GM23338 (cell line): ENCODE results near the gene DCAF11. TPM values are rescaled to one million over a fixed set of nuclear protein-coding genes. Genes with fewer than 3 reads are reported as not detected.

ENCODE experiments used
- ATAC-seq: fragments of 200-7000 bp; cut with Tn5 transposase; 3 replicates; pipeline ENCODE4 v1.9.1; 2020
- DNase-seq: peaks from one replicate; pipeline ENCODE4 v3.0.0-alpha.2; 2015; ENCODE audit warnings: low spot score
- H2AFZ ChIP-seq: fragments of 200-600 bp; sonication (generic); 2 replicates; pipeline ENCODE4 v1.8.0; 2016; ENCODE audit warnings: antibody characterized with exemption, mild to moderate bottlenecking, moderate library complexity
- H3F3A ChIP-seq: fragments of 200-600 bp; sonication (generic); replicated peaks from 2 replicates; pipeline ENCODE4 v1.8.0; 2017; ENCODE audit warnings: antibody characterized with exemption, mixed run types, low read depth
- H3K27ac ChIP-seq: fragments of 200-600 bp; sonication (generic); 2 replicates; pipeline ENCODE4 v1.6.1; 2016; ENCODE audit warnings: low read depth
- H3K27me3 ChIP-seq: fragments of 200-600 bp; sonication (generic); 2 replicates; pipeline ENCODE4 v1.8.0; 2016; ENCODE audit warnings: mild to moderate bottlenecking, mixed run types, moderate library complexity; ENCODE audit not compliant: insufficient read depth
- H3K36me3 ChIP-seq: fragments of 200-600 bp; sonication (generic); 2 replicates; pipeline ENCODE4 v1.8.0; 2016; ENCODE audit warnings: mild to moderate bottlenecking; ENCODE audit not compliant: insufficient read depth
- H3K4me1 ChIP-seq: fragments of 200-600 bp; sonication (generic); 2 replicates; pipeline ENCODE4 v1.8.0; 2016; ENCODE audit warnings: mild to moderate bottlenecking, moderate library complexity; ENCODE audit not compliant: insufficient read depth
- H3K4me2 ChIP-seq: fragments of 200-600 bp; sonication (generic); 2 replicates; pipeline ENCODE4 v1.7.1; 2017; ENCODE audit warnings: mixed run types
- H3K4me3 ChIP-seq: fragments of 200-600 bp; sonication (generic); 2 replicates; pipeline ENCODE4 v1.6.1; 2016; ENCODE audit warnings: mixed run types
- H3K79me2 ChIP-seq: fragments of 200-600 bp; sonication (generic); replicated peaks from 2 replicates; pipeline ENCODE4 v1.8.0; 2017; ENCODE audit warnings: mild to moderate bottlenecking; ENCODE audit not compliant: insufficient read depth
- H3K9me2 ChIP-seq: fragments of 200-600 bp; sonication (generic); 2 replicates; pipeline ENCODE4 v1.8.0; 2017; ENCODE audit not compliant: insufficient read depth
- H4K20me1 ChIP-seq: fragments of 200-600 bp; sonication (generic); replicated peaks from 2 replicates; pipeline ENCODE4 v1.8.0; 2017; ENCODE audit warnings: mild to moderate bottlenecking; ENCODE audit not compliant: insufficient read depth
- H3K27ac Mint-ChIP-seq: 2 replicates; pipeline ENCODE4 v1.8.0; 2020; ENCODE audit warnings: inconsistent platforms, mild to moderate bottlenecking, moderate library complexity, mixed read lengths
- H3K27me3 Mint-ChIP-seq: 3 replicates; pipeline ENCODE4 v1.8.0; 2022; ENCODE audit warnings: low read depth, mild to moderate bottlenecking, moderate library complexity, mixed read lengths, inconsistent platforms; ENCODE audit not compliant: insufficient read depth, poor library complexity
- H3K36me3 Mint-ChIP-seq: 3 replicates; pipeline ENCODE4 v1.8.0; 2021; ENCODE audit warnings: low read depth, mild to moderate bottlenecking, inconsistent platforms, moderate library complexity, mixed read lengths
- H3K4me1 Mint-ChIP-seq: 3 replicates; pipeline ENCODE4 v1.8.0; 2020; ENCODE audit warnings: mild to moderate bottlenecking, inconsistent platforms, mixed read lengths
- H3K4me3 Mint-ChIP-seq: 3 replicates; pipeline ENCODE4 v1.8.0; 2021; ENCODE audit warnings: moderate library complexity, mild to moderate bottlenecking, inconsistent platforms, mixed read lengths
- H3K9me3 Mint-ChIP-seq: 3 replicates; pipeline ENCODE4 v1.8.0; 2020; ENCODE audit warnings: moderate library complexity, mild to moderate bottlenecking, inconsistent platforms, mixed read lengths
- CREB1 ChIP-seq: fragments of 250-450 bp; sonication (Bioruptor Pico); IDR thresholded peaks from 2 replicates; pipeline ENCODE4 v1.5.0; 2020; ENCODE audit warnings: low read depth, mild to moderate bottlenecking, moderate library complexity
- POLR2AphosphoS5 ChIP-seq: IDR thresholded peaks from 2 replicates; pipeline ENCODE4 v1.6.1; 2016; ENCODE audit warnings: antibody characterized with exemption, low read depth
- ZNF331 ChIP-seq: fragments of 250-450 bp; sonication (Bioruptor Pico); IDR thresholded peaks from 2 replicates; pipeline ENCODE4 v1.5.0; 2020; ENCODE audit warnings: low read depth, mild to moderate bottlenecking, moderate library complexity
- polyA plus RNA-seq: library from polyadenylated mRNA; unstranded; fragments of >200 nt; fragmentation: Nextera tagmentation; extraction: Ambion mirVana; gene quantifications from 2 replicates; pipeline ENCODE4 v1.2.1, GENCODE V29; 2016
- total RNA-seq: library from RNA; depleted of rRNA; stranded (reverse); fragments of >200 nt; shearing (Covaris generic); gene quantifications from 2 replicates; pipeline ENCODE4 v1.2.3, GENCODE V29; 2014
- TF ChIP-seq, protein P1 (sequence below): fragments of 250-450 bp; sonication (Bioruptor Pico); IDR thresholded peaks from 2 replicates; pipeline ENCODE4 v1.5.0; 2020; ENCODE audit warnings: mild to moderate bottlenecking, moderate library complexity

Gene DCAF11
- total and polyA plus RNA-seq, 2 experiments from 2014 or later: 18.6 to 93.2 TPM

DNA sequence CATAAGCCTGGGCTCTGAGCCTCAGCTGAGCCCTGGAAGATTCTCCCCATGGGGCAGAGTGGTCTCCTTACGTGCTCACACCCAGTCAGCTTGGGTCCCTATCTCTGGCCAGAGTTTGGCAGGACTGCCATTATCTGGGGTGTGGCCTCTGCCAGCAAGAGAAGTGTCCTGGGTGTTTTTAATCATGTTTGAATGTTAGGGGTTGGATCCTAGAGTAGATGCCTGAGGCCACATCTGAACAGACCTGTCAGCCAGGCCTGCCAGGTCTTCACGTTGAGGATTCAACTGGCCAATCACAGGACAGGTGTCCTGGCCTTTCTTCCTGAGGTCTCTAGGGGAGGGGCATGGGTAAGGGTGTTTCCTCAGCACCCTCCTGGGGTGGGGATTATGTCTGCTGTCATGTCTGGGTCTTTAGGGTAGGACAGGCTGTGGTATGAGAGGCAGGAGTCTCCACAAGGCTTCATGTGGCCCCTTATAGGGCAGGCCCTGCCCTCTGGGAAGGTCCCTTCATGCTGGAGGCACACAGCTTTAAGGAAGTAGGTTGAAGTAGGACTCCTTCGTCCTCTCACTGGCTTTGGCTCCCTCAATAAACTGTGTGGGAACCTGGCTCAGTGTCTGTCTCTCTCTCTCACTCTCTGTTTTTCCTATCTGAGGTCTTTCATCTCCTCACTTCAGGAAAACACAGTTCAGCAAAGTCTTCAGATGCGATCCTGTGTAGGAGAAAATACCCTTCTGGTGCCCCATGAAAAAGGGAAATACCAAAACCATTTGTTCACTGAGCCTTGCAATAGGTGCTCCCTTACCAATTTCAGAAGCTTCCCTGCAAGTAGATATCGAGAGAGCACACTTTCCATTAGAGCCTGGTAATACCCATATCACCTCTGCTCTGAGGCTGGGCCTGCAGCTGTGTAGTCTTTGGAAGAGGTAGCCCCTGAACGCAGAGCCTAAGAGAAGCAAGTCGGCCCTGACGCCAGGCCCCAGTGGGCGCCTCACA, 9.1 kb downstream of the DCAF11 start:
- peak; percentile 44 for ATAC-seq
- H3K4me1 Mint-ChIP-seq: no peaks in the 10 kb centered on the region
- no peaks in the 10 kb centered on the region for H3K9me3 Mint-ChIP-seq
- Histone ChIP-seq H3K4me2 (no peak overlapping the region), H2AFZ (no peak overlapping the region), H3K36me3 (peaks cover 13% of the 10 kb centered on the region; the same call in 1 of the 2 replicates), H3K4me3 (no peak overlapping the region), H4K20me1 (no peaks in the 10 kb centered on the region; the same call in 1 of the 2 replicates), H3F3A (no peaks in the 10 kb centered on the region), H3K4me1 (no peaks in the 10 kb centered on the region), H3K27me3 (no peaks in the 10 kb centered on the region), H3K79me2 (no peaks in the 10 kb centered on the region), H3K27ac (no peak overlapping the region), H3K9me2 (no peaks in the 10 kb centered on the region)
- peaks cover 41% of the 10 kb centered on the region for H3K36me3 Mint-ChIP-seq
- DNase-seq: no peak
- no peak for TF ChIP-seq CREB1 (CRISPR knock-in tag)
- TF ChIP-seq ZNF331 (CRISPR knock-in tag): no peak
- TF ChIP-seq, protein P1, sequence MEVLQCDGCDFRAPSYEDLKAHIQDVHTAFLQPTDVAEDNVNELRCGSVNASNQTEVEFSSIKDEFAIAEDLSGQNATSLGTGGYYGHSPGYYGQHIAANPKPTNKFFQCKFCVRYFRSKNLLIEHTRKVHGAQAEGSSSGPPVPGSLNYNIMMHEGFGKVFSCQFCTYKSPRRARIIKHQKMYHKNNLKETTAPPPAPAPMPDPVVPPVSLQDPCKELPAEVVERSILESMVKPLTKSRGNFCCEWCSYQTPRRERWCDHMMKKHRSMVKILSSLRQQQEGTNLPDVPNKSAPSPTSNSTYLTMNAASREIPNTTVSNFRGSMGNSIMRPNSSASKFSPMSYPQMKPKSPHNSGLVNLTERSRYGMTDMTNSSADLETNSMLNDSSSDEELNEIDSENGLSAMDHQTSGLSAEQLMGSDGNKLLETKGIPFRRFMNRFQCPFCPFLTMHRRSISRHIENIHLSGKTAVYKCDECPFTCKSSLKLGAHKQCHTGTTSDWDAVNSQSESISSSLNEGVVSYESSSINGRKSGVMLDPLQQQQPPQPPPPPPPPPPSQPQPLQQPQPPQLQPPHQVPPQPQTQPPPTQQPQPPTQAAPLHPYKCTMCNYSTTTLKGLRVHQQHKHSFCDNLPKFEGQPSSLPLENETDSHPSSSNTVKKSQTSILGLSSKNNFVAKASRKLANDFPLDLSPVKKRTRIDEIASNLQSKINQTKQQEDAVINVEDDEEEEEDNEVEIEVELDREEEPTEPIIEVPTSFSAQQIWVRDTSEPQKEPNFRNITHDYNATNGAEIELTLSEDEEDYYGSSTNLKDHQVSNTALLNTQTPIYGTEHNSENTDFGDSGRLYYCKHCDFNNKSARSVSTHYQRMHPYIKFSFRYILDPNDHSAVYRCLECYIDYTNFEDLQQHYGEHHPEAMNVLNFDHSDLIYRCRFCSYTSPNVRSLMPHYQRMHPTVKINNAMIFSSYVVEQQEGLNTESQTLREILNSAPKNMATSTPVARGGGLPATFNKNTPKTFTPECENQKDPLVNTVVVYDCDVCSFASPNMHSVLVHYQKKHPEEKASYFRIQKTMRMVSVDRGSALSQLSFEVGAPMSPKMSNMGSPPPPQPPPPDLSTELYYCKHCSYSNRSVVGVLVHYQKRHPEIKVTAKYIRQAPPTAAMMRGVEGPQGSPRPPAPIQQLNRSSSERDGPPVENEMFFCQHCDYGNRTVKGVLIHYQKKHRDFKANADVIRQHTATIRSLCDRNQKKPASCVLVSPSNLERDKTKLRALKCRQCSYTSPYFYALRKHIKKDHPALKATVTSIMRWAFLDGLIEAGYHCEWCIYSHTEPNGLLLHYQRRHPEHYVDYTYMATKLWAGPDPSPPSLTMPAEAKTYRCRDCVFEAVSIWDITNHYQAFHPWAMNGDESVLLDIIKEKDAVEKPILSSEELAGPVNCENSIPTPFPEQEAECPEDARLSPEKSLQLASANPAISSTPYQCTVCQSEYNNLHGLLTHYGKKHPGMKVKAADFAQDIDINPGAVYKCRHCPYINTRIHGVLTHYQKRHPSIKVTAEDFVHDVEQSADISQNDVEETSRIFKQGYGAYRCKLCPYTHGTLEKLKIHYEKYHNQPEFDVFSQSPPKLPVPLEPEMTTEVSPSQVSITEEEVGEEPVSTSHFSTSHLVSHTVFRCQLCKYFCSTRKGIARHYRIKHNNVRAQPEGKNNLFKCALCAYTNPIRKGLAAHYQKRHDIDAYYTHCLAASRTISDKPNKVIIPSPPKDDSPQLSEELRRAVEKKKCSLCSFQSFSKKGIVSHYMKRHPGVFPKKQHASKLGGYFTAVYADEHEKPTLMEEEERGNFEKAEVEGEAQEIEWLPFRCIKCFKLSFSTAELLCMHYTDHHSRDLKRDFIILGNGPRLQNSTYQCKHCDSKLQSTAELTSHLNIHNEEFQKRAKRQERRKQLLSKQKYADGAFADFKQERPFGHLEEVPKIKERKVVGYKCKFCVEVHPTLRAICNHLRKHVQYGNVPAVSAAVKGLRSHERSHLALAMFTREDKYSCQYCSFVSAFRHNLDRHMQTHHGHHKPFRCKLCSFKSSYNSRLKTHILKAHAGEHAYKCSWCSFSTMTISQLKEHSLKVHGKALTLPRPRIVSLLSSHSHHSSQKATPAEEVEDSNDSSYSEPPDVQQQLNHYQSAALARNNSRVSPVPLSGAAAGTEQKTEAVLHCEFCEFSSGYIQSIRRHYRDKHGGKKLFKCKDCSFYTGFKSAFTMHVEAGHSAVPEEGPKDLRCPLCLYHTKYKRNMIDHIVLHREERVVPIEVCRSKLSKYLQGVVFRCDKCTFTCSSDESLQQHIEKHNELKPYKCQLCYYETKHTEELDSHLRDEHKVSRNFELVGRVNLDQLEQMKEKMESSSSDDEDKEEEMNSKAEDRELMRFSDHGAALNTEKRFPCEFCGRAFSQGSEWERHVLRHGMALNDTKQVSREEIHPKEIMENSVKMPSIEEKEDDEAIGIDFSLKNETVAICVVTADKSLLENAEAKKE (CRISPR knock-in tag): no peak
- TF ChIP-seq POLR2AphosphoS5: no peak
- no peak overlapping the region for H3K27ac Mint-ChIP-seq
- no peaks in the 10 kb centered on the region for H3K27me3 Mint-ChIP-seq
- H3K4me3 Mint-ChIP-seq: no peak overlapping the region
